Uterus (tissue), 4 donors: ENCODE data around the gene MOB2. TPM values are rescaled to one million over a fixed set of nuclear protein-coding genes. Genes with fewer than 3 reads are reported as not detected.

Experiments used
- DNase-seq, 2 donors: peaks; one replicate each; pipeline ENCODE4 v3.0.0-alpha.2; 2019 to 2020
- H3K27ac ChIP-seq, 2 donors: fragments of 200-600 bp; sonication (generic); 1 replicate in 1 of 2; 2 replicates in 1 of 2; pipeline ENCODE4 v1.5.1; 2016 to 2018
- H3K27me3 ChIP-seq, 2 donors: fragments of 200-600 bp; sonication (generic); one replicate each; pipeline ENCODE4 v1.5.1; 2018 to 2019; ENCODE audit warnings: control low read depth in 1 of 2
- H3K36me3 ChIP-seq, 2 donors: fragments of 200-600 bp; sonication (generic); one replicate each; pipeline ENCODE4 v1.5.1; 2019; ENCODE audit warnings: control low read depth in 1 of 2
- H3K4me1 ChIP-seq, 2 donors: fragments of 200-600 bp; sonication (generic); one replicate each; pipeline ENCODE4 v1.5.1; 2018 to 2019; ENCODE audit warnings: control low read depth in 1 of 2
- H3K4me3 ChIP-seq, 2 donors: fragments of 200-600 bp; sonication (generic); 1 replicate in 1 of 2; 2 replicates in 1 of 2; pipeline ENCODE4 v1.5.1; 2018 to 2019; ENCODE audit warnings: mild to moderate bottlenecking in 1 of 2
- H3K9me3 ChIP-seq, 2 donors: fragments of 200-600 bp; sonication (generic); one replicate each; pipeline ENCODE4 v1.5.1; 2019; ENCODE audit warnings: control low read depth in 1 of 2
- POLR2A ChIP-seq, 2 donors: fragments of 450-650 bp; IDR thresholded peaks; one replicate each; pipeline ENCODE4 v1.6.1; 2016; ENCODE audit warnings: antibody characterized with exemption in 2 of 2, mild to moderate bottlenecking in 1 of 2, moderate library complexity in 1 of 2
- intact Hi-C: fragments of 100-400 bp; cut with DNase I; formaldehyde crosslinking; loops from one replicate; pipeline ENCODE4 v1.15.1; 2023; ENCODE audit warnings: low total_unique reads
- total RNA-seq, 4 donors: library from RNA; depleted of rRNA in 3 of 4; stranded (reverse); fragments of >200 nt in 3 of 4; gene quantifications; one replicate each; pipeline versions ENCODE4 v1.1.0 to v1.2.4, GENCODE V29; 2014 to 2023
- TF ChIP-seq, protein P1 (sequence below), 4 experiments: fragments of 200-600 bp in 2 of 4; fragments of 450-650 bp in 2 of 4; sonication (generic) in 2 of 4; IDR thresholded peaks; one replicate each; pipeline ENCODE4 v1.5.1; 2016 to 2019; ENCODE audit warnings: antibody characterized with exemption in 4 of 4, mild to moderate bottlenecking in 2 of 4, moderate library complexity in 1 of 4
- donor health status: DM: yes; HTN: yes; CAD: no.

MOB2 gene
- total RNA-seq, 4 donors from 2014 or later: 17.1 to 72.6 (median 23.6) TPM

DNA sequence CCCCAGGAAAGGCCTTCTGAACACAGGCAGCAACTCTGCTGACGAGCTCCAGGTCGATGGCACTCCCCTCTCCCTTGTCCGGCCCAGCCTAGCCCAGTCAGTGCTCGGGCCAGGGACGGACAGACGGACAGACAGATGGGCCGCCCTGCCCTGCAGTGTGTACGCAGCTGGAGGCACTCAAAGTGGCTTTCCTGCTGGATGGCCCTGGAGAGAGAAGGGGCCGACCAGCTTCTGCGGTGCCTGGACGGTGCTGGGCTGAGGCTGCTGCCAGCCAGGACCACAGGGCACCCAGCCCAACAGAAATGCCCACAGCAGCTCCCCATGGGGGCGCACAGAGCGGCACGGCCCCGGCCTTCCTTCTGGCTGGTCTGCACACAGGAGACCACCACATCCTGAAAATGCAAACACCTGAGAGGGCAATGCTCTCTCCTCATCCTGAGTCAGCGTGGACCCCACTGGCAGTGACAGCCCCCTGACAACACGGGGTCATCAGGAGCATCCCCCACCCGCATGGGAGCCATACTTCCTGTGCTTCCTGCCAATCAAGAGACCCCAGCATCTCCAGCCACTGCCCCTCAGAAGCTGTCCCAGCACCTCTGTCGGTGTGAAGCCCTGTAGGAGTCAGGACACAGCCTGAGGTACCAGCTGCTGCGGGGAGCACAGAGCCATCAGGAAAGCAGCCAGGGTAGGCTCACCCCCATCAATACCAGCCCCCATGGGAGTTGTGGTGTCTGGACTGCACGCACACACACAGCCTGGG, 692 bp upstream of the MOB2 start:
- no peak for TF ChIP-seq POLR2A (IDR thresholded peaks at IDR 0.05)
- Histone ChIP-seq H3K27me3 (no peaks in the 10 kb centered on the region), H3K36me3 (no peaks in the 10 kb centered on the region), H3K27ac (peak overlapping the region; percentile 51 to 84), H3K4me1 (peaks cover 0 to 25% of the 10 kb centered on the region in 2 donors), H3K4me3 (no peak overlapping the region), H3K9me3 (no peaks in the 10 kb centered on the region)
- DNase-seq: no peak
- intact Hi-C loops: no loop called here

DNA sequence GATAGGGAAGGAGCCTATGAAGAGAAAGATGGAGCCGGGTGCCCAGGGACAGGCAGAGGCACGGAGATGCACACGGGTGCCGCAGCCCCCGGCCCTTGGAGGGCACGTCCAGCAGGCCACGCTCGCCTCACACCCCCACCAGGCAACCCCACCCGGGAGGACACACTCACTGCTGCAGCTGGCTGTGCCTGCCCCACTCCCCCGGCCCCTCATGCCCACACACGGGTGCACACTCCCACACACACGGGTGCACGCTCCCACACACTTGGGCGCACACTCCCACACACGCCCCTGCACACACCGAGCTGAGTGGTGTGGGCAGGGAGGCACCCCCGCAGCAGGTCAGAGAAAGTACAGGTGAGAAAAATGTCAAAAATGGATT, 1.1 kb downstream of the MOB2 start:
- Histone ChIP-seq H3K4me3 (peak overlapping the region in 1 of 2 donors; percentile 33), H3K27me3 (no peaks in the 10 kb centered on the region), H3K4me1 (peaks cover 0 to 35% of the 10 kb centered on the region in 2 donors), H3K9me3 (no peaks in the 10 kb centered on the region), H3K36me3 (no peaks in the 10 kb centered on the region), H3K27ac (peak overlapping the region; percentile 47 to 84)
- intact Hi-C loops: no loop called here
- no peak for DNase-seq
- TF ChIP-seq, protein P1, sequence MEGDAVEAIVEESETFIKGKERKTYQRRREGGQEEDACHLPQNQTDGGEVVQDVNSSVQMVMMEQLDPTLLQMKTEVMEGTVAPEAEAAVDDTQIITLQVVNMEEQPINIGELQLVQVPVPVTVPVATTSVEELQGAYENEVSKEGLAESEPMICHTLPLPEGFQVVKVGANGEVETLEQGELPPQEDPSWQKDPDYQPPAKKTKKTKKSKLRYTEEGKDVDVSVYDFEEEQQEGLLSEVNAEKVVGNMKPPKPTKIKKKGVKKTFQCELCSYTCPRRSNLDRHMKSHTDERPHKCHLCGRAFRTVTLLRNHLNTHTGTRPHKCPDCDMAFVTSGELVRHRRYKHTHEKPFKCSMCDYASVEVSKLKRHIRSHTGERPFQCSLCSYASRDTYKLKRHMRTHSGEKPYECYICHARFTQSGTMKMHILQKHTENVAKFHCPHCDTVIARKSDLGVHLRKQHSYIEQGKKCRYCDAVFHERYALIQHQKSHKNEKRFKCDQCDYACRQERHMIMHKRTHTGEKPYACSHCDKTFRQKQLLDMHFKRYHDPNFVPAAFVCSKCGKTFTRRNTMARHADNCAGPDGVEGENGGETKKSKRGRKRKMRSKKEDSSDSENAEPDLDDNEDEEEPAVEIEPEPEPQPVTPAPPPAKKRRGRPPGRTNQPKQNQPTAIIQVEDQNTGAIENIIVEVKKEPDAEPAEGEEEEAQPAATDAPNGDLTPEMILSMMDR (IDR thresholded peaks at IDR 0.05): no peak
- TF ChIP-seq POLR2A (IDR thresholded peaks at IDR 0.05): no peak

DNA sequence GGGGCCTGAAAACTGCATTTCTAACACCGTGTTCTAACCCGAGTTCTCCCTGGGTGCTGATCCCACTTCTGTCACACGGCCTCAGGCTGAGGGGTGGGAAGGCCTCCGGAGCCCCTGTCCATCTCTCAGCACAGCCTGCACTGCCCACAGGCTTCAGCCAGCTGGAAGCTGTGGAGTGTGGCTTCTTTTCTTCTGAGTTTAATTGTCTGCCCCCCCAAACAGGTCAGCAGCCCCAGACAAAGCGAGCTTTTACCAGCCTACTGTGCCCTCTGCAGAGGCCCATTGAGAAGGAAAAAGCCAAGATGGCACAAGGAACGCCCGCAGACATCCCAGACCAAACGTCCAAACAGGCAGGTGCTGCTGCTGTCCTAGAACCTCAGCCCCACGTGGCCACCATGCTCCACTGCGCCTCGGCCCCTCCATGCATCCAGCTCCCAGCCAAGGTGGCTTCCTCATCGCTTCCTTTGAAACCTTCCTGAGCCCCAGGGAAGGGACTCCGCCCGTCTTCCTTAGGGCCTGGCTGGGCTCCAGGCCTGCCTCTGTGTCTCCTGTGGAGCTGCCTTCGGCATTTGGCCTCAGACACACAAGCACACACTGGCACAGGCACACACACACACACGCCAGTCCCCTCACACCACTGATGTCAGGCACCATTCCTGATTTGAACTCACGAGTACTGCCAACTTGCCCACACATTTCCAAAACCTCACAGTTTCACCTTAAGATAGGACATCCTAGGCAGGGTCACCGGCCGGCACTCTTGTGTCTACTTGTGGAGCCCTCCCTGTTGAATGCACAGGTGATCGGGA, 1.7 kb downstream of the MOB2 start:
- H3K36me3 ChIP-seq: no peaks in the 10 kb centered on the region
- TF ChIP-seq, protein P1 (IDR thresholded peaks at IDR 0.05): peak in 1 of 4 experiments; percentile 8
- no peak for TF ChIP-seq POLR2A (IDR thresholded peaks at IDR 0.05)
- peaks cover 0 to 35% of the 10 kb centered on the region in 2 donors for H3K4me1 ChIP-seq
- H3K27ac ChIP-seq: peak overlapping the region; percentile 47 to 84
- H3K27me3 ChIP-seq: no peaks in the 10 kb centered on the region
- DNase-seq: no peak
- intact Hi-C loops: no loop called here
- no peaks in the 10 kb centered on the region for H3K9me3 ChIP-seq
- H3K4me3 ChIP-seq: peak overlapping the region in 1 of 2 donors; percentile 33

DNA sequence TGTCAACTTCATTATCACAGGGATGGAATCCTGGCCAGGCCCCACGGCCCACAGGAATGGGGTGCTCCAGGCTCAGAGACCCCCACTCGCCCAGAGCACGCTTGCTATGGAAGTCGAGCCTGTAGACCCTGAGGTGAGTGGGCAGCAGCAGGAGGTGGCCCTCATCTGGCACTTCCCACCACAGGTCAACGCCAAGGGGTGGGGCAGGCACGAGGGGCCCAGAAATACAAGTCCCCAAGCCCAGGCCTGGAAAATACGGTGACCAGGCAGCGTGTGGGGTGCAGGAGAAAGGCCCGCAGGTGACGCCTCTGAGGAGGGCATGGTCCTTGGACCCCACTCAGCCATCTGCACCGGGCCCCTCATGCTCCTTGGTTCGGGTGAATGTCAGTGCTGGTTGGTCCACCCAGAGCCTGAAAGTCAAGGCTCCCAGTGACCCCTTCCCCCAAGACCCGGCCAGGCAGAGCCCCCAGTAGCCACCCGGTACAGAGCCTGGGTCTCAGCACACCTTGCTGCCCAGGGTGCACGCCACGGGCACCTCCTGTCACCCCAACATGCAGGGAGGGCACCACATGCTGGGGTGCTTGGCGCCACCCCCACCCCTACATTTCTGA, 2.4 kb downstream of the MOB2 start:
- no peak overlapping the region for H3K4me3 ChIP-seq
- TF ChIP-seq POLR2A (IDR thresholded peaks at IDR 0.05): no peak
- TF ChIP-seq, protein P1 (IDR thresholded peaks at IDR 0.05): no peak
- H3K4me1 ChIP-seq: peaks cover 0 to 35% of the 10 kb centered on the region in 2 donors
- no peaks in the 10 kb centered on the region for H3K27me3 ChIP-seq
- H3K27ac ChIP-seq: peak overlapping the region; percentile 84
- no peaks in the 10 kb centered on the region for H3K36me3 ChIP-seq
- intact Hi-C loops: no loop called here
- H3K9me3 ChIP-seq: no peaks in the 10 kb centered on the region
- peak; percentile 11 for DNase-seq

DNA sequence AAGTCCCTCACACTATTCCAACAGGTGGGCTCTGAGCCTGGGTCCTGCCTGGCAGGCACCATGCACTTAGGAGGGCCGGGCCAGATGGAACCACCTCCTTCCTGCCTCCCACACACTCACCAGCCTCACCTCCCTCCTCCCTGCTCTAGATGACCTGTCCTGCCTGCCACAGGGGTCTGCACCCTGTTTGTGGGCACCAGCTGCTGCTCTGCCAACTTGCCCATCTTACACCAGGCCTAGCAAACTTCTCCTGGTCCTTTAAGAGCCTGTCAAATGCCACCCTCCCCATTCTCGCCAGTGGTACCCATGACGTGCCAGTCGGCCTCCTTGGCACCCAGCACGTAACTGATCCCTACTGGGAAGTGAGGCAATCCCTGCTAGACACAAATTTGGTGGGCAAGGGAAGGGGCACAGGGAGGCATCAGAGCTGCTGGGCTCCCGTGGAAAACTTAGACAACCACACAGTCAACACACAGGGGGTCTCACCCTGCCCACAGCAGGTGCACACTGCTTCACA, 3.1 kb downstream of the MOB2 start:
- Histone ChIP-seq H3K4me3 (no peak overlapping the region), H3K9me3 (no peaks in the 10 kb centered on the region), H3K27ac (peak overlapping the region; percentile 84), H3K27me3 (no peaks in the 10 kb centered on the region), H3K4me1 (peaks cover 0 to 35% of the 10 kb centered on the region in 2 donors), H3K36me3 (no peaks in the 10 kb centered on the region)
- no peak for TF ChIP-seq POLR2A (IDR thresholded peaks at IDR 0.05)
- TF ChIP-seq, protein P1 (IDR thresholded peaks at IDR 0.05): no peak
- peak; percentile 15 to 16 for DNase-seq
- intact Hi-C loops: no loop called here
